CD4-positive, alpha-beta T cell treated with Interleukin-4 for 1 hour (primary cell): ENCODE data around the gene HFM1.
"Not testable (repeated sequence)": the region's sequence is repeated elsewhere in the genome, so short reads cannot be mapped to it uniquely, and the experiment has no call there.

Experiments
- DNase-seq, 2 donors: peaks; one replicate each; pipeline ENCODE4 v3.0.0-alpha.2; 2020 to 2022

HFM1 gene

DNA sequence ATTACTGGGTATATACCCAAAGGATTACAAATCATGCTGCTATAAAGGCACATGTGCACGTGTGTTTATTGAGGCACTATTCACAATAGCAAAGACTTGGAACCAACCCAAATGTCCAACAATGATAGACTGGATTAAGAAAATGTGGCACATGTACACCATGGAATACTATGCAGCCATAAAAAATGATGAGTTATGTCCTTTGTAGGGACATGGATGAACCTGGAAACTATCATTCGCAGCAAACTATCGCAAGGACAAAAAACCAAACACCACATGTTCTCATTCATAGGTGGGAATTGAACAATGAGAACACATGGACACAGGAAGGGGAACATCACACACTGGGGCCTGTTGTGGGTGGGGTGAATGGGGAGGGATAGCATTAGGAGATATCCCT is 32.4 kb downstream of the HFM1 start:
- not testable (repeated sequence) for DNase-seq

DNA sequence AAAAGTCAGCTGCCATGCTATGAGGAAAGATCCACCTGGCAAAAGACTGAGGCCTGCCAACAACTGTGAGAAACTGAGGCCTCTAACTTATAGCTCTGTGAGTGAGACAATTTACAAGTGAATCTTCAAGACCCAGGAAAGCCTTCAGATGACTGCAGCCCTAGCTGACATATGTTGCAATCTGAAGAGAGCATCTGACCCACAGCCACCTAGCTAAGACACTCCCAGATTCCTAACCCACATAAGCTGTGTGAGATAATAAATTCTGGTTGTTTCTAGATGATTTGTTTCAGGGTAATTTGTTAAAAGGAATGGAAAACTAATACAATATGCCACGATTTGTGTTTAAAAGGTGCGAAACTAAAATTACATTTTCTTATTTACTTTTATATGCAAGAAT is 55.1 kb downstream of the HFM1 start:
- DNase-seq, result no peak

DNA sequence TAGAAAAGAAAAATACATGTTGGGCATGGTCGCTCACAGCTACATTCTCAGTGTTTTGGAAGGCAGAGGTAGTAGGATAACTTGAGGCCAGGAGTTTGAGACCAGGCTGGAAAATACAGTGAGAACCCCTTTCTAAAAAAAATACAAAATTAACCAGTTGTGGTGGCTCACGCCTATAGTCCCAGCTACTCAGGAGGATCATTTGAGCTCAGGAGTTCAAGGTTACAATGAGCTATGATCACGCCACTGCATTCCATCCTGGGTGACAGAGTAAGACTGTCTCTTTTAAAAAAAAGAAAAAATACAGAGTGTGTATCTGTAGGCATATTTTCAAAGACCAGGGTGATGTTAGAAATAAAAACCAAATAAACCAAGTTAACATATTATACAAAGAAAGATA is 57.8 kb downstream of the HFM1 start:
- DNase-seq, result no peak

DNA sequence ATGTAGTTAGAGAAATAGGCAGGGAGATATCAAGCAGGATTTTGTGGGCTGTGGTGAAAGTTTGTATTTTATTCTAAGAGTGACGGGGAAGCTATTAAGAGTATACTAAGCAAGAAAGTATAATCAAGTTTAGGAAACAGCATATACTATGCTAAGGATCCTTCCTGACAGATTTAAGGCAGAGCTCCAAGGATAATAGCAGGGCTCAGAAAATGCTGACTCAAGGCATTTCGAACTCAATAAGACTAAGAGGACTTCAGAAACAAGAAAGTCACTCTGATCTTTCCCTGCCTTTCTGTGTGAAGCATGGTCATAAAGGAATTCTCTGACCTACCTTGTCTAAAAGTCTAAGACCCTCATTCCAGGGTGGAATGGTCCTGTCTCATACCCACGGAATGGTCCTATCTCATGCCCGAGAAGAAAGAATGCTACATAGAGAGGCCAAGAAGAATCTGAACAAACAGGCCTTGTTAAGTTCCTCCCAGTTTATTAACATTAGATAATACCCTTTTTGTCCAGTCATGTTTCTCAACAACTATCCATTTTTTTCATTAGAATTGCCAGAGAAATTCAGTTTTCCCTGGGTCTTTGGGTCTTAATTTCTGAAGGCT is 59.1 kb downstream of the HFM1 start:
- DNase-seq, result no peak

DNA sequence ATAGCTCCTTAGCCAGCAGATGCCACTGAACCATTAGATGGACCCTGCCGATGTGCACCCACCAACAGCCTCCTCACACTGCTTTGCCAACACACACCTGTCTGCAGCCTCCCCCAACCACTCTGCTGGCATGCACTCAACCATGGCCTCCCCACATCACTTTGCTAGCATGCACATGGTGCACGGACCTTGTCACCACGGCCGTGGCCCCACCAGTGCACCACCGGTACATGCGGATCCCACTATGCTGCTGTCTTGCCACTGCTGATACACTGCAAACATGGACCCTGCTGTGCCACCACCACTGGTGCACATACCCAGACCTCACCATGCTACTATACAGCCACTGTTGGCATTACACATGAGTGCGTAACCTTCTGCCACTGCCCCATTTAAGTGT is 66.1 kb downstream of the HFM1 start:
- DNase-seq, result no peak

DNA sequence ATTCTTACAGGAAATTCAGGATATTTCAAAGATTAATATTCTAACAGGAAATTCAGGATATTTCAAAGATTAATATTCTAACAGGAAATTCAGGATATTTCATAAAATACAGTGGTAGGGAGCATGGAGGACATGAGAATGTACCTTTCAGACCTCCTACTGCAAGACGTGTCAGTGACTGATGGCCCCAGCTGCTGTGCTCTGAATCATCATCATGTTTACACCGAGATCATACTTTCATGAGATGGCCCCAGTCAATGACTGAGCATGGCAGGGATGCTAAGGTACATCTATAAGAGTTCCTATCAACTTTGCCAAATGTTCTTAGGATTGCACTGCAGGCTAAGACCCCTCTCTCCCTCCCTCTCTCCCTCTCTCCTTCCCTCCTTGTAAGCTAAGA is 69.0 kb downstream of the HFM1 start:
- no peak for DNase-seq

DNA sequence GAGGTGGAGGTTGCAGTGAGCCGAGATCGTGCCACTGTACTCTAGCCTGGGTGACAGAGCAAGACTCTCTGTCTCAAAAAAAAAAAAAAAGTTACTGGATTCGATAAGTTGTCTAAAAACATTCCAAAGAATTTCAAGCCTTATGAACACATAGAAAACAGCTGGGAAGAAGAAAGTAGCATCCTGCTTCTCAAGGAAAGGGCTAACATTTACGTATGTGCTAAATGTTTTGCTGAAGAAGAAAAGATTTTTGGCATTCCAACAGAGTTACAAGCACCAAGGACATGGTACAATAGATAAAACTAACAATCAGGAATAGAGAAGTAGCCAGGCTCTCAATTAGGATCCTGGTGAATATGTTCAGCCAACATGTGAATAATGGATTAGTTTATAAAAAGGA is 69.8 kb downstream of the HFM1 start:
- no peak for DNase-seq

DNA sequence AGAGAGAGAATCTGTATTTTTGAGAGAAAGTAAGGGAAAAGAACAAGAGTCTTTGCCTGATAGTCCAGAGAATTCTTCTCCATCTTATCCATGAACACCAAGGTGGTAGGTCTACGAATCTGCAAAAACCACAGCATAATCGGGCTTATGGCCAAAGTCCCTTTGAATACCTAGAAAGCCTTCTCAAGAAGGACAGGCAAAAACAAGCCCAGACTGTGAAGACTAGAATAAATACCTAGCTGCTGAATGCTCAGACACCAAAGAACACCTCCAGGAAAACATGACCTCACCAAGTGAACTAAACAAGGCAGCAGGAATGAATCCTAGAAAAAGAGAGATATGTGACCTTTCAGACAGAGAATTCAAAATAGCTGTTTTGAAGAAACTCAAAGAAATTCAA is 79.2 kb downstream of the HFM1 start:
- DNase-seq, result no peak

DNA sequence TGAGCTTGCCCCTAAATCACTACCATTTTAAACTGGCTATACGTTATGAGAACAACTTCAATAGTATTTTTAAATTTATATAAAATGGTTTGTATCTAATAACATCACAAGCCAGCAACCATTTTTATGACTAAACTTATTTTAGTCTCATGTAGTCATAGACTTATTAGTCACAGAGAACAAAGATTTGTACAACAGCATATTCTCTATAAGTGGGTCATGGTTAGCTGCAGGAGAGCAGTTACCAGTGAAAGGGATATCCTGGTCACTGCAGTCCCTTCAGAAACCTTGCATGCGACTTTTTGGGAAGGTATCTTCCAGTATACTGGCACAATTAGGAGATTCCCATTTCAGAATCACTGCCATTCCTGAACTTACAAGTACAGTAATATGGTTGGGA is 90.0 kb downstream of the HFM1 start:
- DNase-seq, result no peak

DNA sequence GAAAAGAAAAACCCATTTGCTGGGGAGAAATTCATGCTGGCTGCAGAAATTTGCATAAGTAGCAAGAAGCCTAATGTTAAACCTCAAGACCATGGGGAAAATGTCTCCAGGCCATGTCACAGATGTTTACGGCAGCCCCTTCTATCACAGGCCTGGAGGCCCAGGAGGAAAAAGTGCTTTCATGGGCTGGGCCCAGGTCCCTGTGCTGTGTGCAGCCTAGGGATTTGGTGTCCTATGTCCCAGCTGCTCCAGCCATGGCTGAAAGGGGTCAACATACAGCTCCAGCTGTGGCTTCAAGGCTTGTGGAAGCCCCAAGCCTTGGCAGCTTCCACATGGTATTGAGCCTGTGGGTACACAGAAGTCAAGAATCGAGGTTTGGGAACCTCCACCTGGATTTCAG is 93.0 kb downstream of the HFM1 start:
- DNase-seq, result no peak

DNA sequence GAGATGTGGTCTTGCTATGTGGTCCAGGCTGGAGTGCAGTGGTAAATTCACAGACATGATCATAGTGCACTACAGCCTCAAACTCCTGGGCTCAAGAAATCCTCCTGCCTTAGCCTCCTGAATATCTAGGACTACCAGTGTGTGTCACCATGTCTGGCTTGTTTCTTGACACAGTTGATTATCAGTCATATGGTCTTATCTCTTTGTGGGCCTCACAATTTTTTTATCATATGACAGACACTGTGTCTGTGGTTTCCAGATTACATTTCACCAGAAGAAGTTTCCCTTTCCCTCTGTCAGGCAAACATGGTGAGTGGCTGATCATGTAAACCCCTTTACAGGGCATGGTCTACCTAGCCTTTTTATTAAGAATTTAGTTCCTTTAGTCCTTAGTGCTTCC is 96.1 kb downstream of the HFM1 start:
- no peak for DNase-seq

DNA sequence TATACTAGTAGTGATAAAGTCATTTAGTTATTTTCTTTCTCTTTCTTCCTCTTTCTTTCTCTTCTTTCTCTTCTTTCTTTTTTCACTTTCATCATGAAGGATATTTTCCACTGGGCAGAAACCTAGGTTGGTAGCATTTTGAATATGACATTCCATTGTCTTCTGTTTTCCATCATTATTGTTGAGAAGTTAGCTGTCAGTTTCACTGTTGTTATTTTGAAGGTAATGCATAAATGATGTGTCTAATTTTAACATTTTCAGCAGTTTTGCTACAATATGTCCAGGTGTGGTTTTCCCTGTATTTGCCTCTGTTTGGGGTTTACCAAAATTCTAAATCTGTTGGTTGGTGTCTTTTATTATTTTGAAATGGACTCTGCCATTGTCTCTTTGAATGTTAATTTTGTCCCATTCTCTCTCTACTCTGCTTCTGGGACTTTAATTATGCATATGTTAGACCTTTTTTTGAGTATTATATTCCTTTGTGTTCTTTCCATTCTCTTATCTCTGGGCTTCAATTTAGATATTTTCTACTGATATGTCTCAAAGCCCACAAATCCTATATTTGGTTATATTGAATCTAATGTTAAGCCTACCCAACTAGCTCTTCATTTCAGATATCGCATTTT is 96.7 kb downstream of the HFM1 start:
- no peak for DNase-seq

DNA sequence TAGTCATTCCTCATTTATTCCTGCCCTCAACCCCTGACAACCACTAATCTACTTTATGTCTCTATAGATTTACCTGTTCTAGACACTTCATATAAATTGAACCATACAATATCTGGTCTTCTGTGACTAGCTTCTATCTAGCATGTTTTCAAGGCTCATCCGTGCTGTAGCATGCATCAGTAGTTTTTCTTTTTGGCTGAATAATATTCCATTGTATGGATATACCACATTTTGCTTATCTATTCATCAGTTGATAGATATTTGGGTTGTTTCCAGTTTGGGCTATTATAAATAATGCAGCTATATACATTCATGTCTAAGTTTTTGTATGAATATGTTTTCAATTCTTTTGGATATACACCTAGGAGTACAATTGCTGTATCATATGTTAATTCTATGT is 101.5 kb downstream of the HFM1 start:
- no peak for DNase-seq

DNA sequence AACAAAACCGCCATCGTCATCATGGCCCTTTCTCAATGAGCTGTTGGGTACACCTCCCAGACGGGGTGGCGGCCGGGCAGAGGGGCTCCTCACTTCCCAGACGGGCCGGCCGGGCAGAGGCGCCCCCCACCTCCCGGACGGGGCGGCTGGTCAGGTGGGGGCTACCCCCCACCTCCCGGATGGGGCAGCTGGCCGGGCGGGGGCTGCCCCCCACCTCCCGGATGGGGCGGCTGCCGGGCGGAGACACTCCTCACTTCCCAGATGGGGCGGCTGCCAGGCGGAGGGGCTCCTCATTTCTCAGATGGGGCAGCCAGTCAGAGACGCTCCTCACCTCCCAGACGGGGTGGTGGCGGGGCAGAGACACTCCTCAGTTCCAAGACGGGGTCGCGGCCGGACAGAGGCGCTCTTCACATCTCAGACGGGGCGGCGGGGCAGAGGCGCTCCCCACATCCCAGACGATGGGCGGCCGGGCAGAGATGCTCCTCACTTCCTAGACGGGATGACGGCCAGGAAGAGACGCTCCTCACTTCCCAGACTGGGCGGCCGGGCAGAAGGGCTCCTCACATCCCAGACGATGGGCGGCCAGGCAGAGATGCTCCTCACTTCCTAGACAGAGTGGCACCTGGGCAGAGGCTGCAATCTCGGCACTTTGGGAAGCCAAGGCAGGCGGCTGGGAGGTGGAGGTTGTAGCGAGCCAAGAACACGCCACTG is 115.6 kb downstream of the HFM1 start:
- DNase-seq, result not testable (repeated sequence)

DNA sequence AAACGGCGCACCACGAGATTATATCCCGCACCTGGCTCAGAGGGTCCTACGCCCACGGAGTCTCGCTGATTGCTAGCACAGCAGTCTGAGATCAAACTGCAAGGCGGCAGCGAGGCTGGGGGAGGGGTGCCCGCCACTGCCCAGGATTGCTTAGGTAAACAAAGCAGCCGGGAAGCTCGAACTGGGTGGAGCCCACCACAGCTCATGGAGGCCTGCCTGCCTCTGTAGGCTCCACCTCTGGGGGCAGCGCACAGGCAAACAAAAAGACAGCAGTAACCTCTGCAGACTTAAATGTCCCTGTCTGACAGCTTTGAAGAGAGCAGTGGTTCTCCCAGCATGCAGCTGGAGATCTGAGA is 117.7 kb downstream of the HFM1 start:
- DNase-seq, result not testable (repeated sequence)

DNA sequence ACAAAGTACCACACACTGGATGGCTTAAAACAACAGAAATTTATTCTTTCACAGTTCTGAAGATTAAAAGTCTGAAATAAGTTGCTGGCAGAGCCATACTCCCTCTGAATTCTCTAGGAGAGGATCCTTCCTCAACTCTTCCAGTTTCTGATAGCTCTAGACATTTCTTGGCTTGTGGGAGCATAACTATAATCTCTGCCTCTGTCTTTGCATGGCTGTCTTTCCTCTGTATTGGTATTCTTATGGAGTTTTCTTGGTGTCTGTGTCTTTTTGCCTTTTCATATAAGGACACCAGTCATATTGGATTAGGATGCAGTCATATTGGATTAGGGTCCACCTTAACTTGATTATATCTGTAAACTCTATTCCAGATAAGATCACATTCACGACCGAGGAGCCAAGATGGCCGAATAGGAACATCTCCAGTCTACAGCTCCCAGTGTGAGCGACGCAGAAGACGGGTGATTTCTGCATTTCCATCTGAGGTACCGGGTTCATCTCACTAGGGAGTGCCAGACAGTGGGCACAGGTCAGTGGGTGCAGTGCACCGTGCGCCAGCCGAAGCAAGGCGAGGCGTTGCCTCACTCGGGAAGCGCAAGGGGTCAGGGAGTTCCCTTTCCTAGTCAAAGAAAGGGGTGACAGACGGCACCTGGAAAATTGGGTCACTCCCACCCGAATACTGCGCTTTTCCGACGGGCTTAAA is 118.2 kb downstream of the HFM1 start:
- DNase-seq, result not testable (repeated sequence)

DNA sequence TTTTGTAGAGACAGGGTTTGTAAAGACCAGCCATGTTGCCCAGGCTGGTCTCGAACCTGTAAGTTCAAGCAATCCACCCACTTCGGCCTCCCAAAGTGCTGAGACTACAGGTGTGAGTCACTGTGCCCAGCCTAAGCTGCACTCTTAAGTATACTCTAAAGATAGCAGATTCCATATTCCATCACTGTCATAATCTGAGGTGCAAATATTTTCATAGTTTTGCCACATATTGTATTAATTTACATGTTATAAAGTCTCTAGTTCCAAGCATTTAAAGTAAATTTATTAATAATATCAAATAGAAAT is 121.3 kb downstream of the HFM1 start:
- DNase-seq, result no peak

DNA sequence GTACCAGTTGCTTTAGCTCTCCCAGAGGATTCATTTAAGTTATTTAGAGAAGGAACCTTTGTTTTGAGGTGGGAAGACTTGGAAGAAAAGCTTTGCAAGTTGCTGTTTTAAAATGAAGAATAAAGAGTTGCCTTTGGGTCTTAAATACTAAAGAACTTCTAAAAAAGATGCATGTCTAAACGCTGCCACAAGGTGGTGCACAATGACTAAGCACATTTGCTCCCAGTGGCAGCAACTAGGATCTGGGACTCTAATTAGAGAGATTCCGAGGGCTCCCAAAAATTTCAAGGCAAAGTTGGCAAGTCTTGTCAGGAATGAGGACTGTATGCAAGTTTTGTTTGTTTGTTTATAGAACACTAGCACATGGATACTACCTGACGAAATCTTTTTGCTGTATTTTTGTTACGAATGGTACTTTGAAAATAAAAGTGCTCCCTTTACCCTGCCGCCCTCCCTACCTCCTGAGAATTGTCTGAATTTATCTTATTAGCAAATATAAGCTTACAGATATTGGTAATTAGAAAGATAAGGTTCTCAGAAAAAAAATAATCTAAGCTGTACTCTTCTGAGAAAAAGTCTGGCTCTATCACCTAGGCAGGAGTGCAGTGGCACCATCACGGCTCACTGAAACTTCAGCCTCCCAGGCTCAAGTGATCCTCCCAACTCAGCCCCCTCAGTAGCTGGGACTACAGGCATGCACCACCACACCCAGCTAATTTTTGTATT is 121.8 kb downstream of the HFM1 start:
- peak; percentile 16 to 38 for DNase-seq

DNA sequence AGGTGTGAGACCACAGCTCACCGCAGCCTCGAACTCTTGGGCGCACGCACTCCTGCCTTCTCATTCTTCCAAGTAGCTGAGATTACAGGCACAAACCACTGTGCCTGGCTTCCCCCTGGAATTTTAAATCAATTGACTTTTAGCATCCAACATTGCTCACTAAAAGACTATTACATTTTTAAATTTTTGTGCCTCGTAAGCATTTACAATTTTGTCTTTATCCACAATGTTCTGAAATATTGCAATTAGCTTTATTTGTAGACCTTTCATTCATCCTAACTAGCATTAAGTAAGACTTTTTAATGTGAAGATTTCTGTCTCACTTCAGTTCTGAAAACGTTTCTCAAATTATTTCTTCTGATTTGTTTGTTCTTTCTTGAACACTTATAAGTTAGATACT is 122.9 kb downstream of the HFM1 start:
- no peak for DNase-seq

DNA sequence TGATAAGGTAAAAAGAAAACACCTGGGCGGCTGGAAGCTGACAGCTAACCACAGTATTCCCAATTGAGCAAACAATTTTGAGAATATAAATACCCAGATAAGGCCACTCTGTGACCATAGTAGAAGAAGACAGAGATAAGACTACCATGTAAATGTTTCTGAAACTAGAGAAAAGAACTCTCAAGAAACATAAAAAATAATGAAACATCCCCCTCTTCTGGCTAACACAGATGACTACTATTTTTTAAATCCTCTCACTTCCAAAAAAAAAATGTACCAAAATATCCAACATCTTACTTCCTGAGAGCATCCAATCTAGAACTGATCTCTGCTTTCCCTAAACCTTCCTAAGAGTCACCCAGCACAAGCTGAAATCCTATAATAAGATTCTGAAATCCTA is 125.9 kb downstream of the HFM1 start:
- DNase-seq, result no peak

DNA sequence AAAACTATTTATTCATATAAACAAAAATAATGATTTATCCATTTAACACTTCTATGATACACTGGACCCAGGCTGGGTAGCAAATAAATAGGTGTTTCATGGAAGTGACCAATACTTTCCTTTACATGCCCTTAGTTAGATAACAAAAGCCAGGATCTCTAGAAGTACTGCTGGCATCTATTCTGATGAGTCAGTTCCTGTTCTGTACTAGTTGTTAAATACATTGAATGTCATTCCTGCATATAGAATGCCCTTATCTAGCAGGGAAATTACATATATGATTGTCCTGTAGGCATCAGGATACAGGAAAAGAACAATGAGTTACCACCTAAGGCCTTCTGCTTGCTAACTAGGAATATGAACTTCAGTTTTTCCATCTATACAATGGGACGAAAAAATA is 130.8 kb downstream of the HFM1 start:
- no peak for DNase-seq

DNA sequence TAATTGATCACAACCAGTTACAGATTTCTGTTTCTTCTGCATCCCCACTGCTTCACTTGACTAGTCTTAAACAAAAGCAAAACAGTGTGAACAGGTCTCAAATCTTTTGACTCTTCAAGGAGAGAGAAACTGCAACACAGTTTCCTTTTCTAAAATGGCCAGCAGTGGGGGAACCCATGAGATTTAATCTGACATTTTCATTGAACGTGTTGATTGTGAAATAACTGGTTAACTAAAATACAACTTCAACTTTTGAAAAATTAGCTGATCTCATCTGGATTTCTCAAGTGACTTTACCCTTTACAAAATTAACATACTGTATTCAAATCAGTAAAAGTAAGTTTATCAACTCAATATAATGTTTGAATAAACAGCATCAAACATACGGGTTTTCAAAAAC is 143.0 kb downstream of the HFM1 start:
- DNase-seq, result no peak

DNA sequence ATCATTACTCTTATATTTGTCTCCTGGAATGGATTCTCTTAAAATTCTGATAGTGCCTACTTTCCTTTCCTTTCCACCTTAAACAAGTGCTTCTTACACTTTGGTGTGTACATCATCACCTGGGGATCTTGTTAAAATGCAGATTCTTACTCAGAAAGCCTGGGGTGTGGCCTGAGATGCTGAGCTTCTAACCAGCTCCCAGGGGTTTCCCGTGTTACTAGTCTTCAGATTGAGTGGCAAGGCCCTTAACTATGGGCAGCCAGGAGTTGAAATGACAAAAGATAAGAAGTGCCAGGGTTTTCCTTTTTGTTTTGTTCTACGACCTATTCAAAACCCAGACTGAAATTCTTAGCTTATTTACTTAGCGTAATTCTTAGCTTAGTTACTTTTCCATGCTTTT is 159.2 kb downstream of the HFM1 start:
- DNase-seq, result no peak

DNA sequence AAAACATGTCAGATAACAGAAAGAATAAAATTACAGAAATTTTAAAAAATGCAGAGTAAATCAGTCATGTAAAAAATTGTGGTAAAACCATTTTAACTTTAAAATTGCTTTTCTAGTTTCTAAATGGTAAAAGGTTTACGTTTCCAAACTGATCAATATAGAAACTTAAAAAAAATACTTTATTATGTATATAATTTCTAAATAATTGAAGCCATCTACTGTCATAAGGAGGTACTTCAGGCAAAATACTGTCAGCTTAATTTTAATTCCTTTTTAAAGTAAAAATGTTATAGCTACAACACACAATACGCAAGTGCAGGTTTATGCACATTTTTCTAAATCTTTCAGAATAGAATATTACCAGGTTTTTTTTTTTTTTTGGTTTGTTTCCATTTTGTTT is 159.9 kb downstream of the HFM1 start:
- no peak for DNase-seq
